Placental epithelial cell (primary cell): Measurements from ENCODE around the gene SYT2. TPM values are rescaled to one million over a fixed set of nuclear protein-coding genes. Genes with fewer than 3 reads are reported as not detected.

Experiments used
- total RNA-seq: library from RNA; depleted of rRNA; stranded (reverse); fragments of >200 nt; gene quantifications from 2 replicates; pipeline ENCODE4 v1.2.3, GENCODE V29; 2012

Gene SYT2
- total RNA-seq = not detected in 2 replicates

GRCh38 chr1:202710070-202711045 lies at the start of gene SYT2:
Gene SYT2, minus strand, starts transcription at chr1:202710454. Its CDS starts 104,682 bp downstream, at chr1:202605772.

Other genes starting within 250 kb of the SYT2 start
- 125 and 194 TPM in 2 replicates for gene KDM5B, start 98.0 kb upstream of the SYT2 start, total RNA-seq
- gene PCAT6, start 100.5 kb upstream of the SYT2 start, total RNA-seq = 0.33 and 1.2 TPM in 2 replicates
- 3.9 and 6.2 TPM in 2 replicates for gene RABIF, start 178.7 kb upstream of the SYT2 start, total RNA-seq
- gene KLHL12, start 216.8 kb upstream of the SYT2 start, total RNA-seq = 19.2 and 19.8 TPM in 2 replicates
- 95.8 and 188 TPM in 2 replicates for gene ADIPOR1, start 247.9 kb upstream of the SYT2 start, total RNA-seq